Parathyroid adenoma (tissue), 2 donors: Measurements from ENCODE around the gene TMEM131L.

Experiments used
- H2AFZ ChIP-seq: fragments of 300-600 bp; sonication (generic); one replicate; pipeline ENCODE4 v1.7.0; 2017; ENCODE audit warnings: antibody characterized with exemption, mild to moderate bottlenecking
- H3K27ac ChIP-seq: fragments of 300-600 bp; sonication (generic); one replicate; pipeline ENCODE4 v1.7.0; 2017
- H3K27me3 ChIP-seq: fragments of 300-600 bp; sonication (generic); one replicate; pipeline ENCODE4 v1.7.0; 2017; ENCODE audit warnings: low read length; ENCODE audit not compliant: control insufficient read depth, insufficient read depth
- H3K36me3 ChIP-seq: fragments of 300-600 bp; sonication (generic); one replicate; pipeline ENCODE4 v1.7.0; 2017; ENCODE audit warnings: low read length; ENCODE audit not compliant: control insufficient read depth, insufficient read depth
- H3K4me1 ChIP-seq: fragments of 300-600 bp; sonication (generic); one replicate; pipeline ENCODE4 v1.7.0; 2017; ENCODE audit warnings: control low read depth
- H3K4me2 ChIP-seq: fragments of 300-600 bp; sonication (generic); one replicate; pipeline ENCODE4 v1.7.0; 2017; ENCODE audit warnings: low read length
- H3K4me3 ChIP-seq: fragments of 300-600 bp; sonication (generic); one replicate; pipeline ENCODE4 v1.7.0; 2017; ENCODE audit warnings: low read depth, low read length
- H3K79me2 ChIP-seq: fragments of 300-600 bp; sonication (generic); one replicate; pipeline ENCODE4 v1.7.0; 2017; ENCODE audit warnings: control low read depth
- H3K9ac ChIP-seq: fragments of 300-600 bp; sonication (generic); one replicate; pipeline ENCODE4 v1.7.0; 2017; ENCODE audit warnings: mild to moderate bottlenecking
- H3K9me3 ChIP-seq: fragments of 300-600 bp; sonication (generic); one replicate; pipeline ENCODE4 v1.7.0; 2017; ENCODE audit warnings: low read length; ENCODE audit not compliant: control insufficient read depth
- TF ChIP-seq, protein P1 (sequence below): fragments of 300-600 bp; sonication (generic); IDR thresholded peaks from one replicate; pipeline ENCODE4 v1.7.0; 2017; ENCODE audit warnings: antibody characterized with exemption, mild to moderate bottlenecking
- donor health status: primary hyperparathyroidism.

Gene TMEM131L

DNA sequence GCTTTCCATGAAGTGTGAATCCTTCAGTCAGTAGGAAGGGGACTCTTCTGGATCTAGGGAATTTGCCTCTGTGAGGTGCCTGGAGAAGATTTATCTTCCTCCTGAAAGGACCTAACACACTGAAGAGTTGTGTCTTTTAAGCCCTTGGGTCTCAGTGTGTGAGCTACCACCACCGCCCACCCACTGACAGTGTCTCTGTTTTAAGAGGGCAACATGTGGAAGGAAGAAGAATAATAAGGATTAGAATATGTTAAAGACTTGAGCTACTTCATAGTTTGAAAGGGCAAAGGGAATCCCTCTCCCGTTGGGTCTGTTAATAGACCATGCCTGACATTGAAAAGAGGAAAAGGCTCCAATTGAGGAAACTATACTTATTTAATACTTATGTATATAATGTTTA is 153.7 kb downstream of the TMEM131L start:
- H3K27ac ChIP-seq = no peak overlapping the region
- no peak overlapping the region for H3K4me2 ChIP-seq
- H3K36me3 ChIP-seq = no peaks in the 10 kb centered on the region
- H3K4me1 ChIP-seq = no peaks in the 10 kb centered on the region
- H3K79me2 ChIP-seq = no peaks in the 10 kb centered on the region
- no peak overlapping the region for H3K4me3 ChIP-seq
- H3K27me3 ChIP-seq = no peaks in the 10 kb centered on the region
- no peaks in the 10 kb centered on the region for H3K9me3 ChIP-seq
- no peak overlapping the region for H3K9ac ChIP-seq
- TF ChIP-seq, protein P1, sequence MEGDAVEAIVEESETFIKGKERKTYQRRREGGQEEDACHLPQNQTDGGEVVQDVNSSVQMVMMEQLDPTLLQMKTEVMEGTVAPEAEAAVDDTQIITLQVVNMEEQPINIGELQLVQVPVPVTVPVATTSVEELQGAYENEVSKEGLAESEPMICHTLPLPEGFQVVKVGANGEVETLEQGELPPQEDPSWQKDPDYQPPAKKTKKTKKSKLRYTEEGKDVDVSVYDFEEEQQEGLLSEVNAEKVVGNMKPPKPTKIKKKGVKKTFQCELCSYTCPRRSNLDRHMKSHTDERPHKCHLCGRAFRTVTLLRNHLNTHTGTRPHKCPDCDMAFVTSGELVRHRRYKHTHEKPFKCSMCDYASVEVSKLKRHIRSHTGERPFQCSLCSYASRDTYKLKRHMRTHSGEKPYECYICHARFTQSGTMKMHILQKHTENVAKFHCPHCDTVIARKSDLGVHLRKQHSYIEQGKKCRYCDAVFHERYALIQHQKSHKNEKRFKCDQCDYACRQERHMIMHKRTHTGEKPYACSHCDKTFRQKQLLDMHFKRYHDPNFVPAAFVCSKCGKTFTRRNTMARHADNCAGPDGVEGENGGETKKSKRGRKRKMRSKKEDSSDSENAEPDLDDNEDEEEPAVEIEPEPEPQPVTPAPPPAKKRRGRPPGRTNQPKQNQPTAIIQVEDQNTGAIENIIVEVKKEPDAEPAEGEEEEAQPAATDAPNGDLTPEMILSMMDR = no peak
- no peak overlapping the region for H2AFZ ChIP-seq

DNA sequence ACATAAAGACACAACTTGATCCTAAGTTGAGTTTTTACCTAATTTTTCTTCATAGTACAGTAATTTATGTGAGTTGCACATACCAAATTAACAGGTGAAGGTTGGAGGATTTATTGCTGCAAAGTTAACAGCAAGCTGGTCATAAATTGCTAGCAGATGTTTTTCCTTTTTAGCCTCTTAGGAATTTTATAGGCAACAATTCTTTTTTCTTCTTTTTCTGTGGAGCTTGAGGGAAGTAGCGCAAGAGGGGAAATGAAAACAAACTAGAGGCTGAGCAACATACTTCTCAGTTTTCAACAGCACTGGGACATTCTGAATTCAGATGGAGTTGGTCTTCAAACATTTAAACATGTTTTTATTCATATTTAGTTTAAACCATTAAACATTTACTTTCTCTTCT is 154.2 kb downstream of the TMEM131L start:
- Histone ChIP-seq H3K36me3 (no peaks in the 10 kb centered on the region), H3K4me2 (no peak overlapping the region), H3K4me1 (no peaks in the 10 kb centered on the region), H3K79me2 (no peaks in the 10 kb centered on the region), H3K27me3 (no peaks in the 10 kb centered on the region), H3K9me3 (no peaks in the 10 kb centered on the region), H3K9ac (no peak overlapping the region), H3K4me3 (no peak overlapping the region), H3K27ac (no peak overlapping the region), H2AFZ (no peak overlapping the region)
- TF ChIP-seq, protein P1 = no peak

DNA sequence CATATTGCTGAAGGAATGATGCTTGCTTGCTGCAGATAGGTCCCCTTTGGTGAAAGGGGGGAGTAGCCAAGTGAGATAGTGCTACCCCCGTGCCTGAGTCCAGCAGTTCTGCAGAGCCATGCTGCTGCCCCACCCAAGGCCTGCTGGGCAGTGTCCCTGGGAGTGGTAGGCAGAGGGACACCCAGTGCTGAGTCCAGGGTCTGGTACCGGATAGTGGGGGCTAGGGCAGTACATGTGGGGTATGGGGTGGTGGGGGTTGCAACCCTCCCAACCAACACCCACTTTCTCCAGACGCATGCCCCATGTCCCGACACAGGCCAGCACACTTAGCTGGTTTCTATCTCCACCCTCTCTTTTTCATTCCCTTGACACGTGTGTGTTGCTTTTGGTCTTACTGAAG is 155.9 kb downstream of the TMEM131L start:
- H3K36me3 ChIP-seq = no peaks in the 10 kb centered on the region
- H3K9ac ChIP-seq = no peak overlapping the region
- H3K27ac ChIP-seq = no peak overlapping the region
- H3K79me2 ChIP-seq = no peaks in the 10 kb centered on the region
- H3K27me3 ChIP-seq = no peaks in the 10 kb centered on the region
- H3K9me3 ChIP-seq = no peaks in the 10 kb centered on the region
- H3K4me3 ChIP-seq = no peak overlapping the region
- no peak overlapping the region for H3K4me2 ChIP-seq
- TF ChIP-seq, protein P1 = no peak
- no peak overlapping the region for H2AFZ ChIP-seq
- H3K4me1 ChIP-seq = no peaks in the 10 kb centered on the region

GRCh38 chr4:153622778-153623240 is 156.6 kb downstream of the TMEM131L start:
- TF ChIP-seq, protein P1 = no peak
- H3K4me2 ChIP-seq = no peak overlapping the region
- no peaks in the 10 kb centered on the region for H3K9me3 ChIP-seq
- no peak overlapping the region for H3K4me3 ChIP-seq
- H3K4me1 ChIP-seq = no peaks in the 10 kb centered on the region
- no peak overlapping the region for H3K27ac ChIP-seq
- no peaks in the 10 kb centered on the region for H3K27me3 ChIP-seq
- no peak overlapping the region for H3K9ac ChIP-seq
- no peaks in the 10 kb centered on the region for H3K79me2 ChIP-seq
- H3K36me3 ChIP-seq = no peaks in the 10 kb centered on the region
- H2AFZ ChIP-seq = no peak overlapping the region

- H2AFZ ChIP-seq = no peak overlapping the region
- no peak overlapping the region for H3K4me3 ChIP-seq
- H3K4me2 ChIP-seq = no peak overlapping the region
- no peaks in the 10 kb centered on the region for H3K79me2 ChIP-seq
- TF ChIP-seq, protein P1 = no peak
- H3K9ac ChIP-seq = no peak overlapping the region
- H3K27ac ChIP-seq = no peak overlapping the region
- H3K4me1 ChIP-seq = no peaks in the 10 kb centered on the region
- H3K9me3 ChIP-seq = no peaks in the 10 kb centered on the region
- no peaks in the 10 kb centered on the region for H3K27me3 ChIP-seq
- no peaks in the 10 kb centered on the region for H3K36me3 ChIP-seq
Observed at GRCh38 chr4:153623491-153623890, 157.3 kb downstream of the TMEM131L start.
